Esophagus muscularis mucosa (tissue), 4 donors: ENCODE measurements around the gene SOX14. TPM values are rescaled to one million over a fixed set of nuclear protein-coding genes. Genes with fewer than 3 reads are reported as not detected.
A peak's percentile ranks its signal among the peaks of the same experiment; 100 is the strongest.

Experiments
- DNase-seq: peaks from one replicate; pipeline ENCODE4 v3.0.0-alpha.2; 2017; ENCODE audit errors: extremely low spot score
- H3K27ac ChIP-seq, 4 donors: fragments of 200-600 bp; sonication (generic); replicated peaks in 1 of 4; 1 replicate in 3 of 4; 2 replicates in 1 of 4; pipeline ENCODE4 v1.5.1; 2016 to 2019; ENCODE audit warnings: mild to moderate bottlenecking in 1 of 4
- H3K27me3 ChIP-seq, 4 donors: fragments of 200-600 bp; sonication (generic); one replicate each; pipeline versions ENCODE4 v1.5.1 to v1.6.0; 2016 to 2019
- H3K36me3 ChIP-seq, 4 donors: fragments of 200-600 bp; sonication (generic); one replicate each; pipeline ENCODE4 v1.5.1; 2016 to 2019
- H3K4me1 ChIP-seq, 4 donors: fragments of 200-600 bp; sonication (generic); one replicate each; pipeline ENCODE4 v1.5.1; 2016 to 2019
- H3K4me3 ChIP-seq, 4 donors: fragments of 200-600 bp; sonication (generic); 1 replicate in 2 of 4; 2 replicates in 2 of 4; pipeline ENCODE4 v1.5.1; 2016 to 2019; ENCODE audit warnings: mild to moderate bottlenecking in 4 of 4, moderate library complexity in 1 of 4
- H3K9me3 ChIP-seq, 4 donors: fragments of 200-600 bp; sonication (generic); 1 replicate in 3 of 4; 2 replicates in 1 of 4; pipeline ENCODE4 v1.5.1; 2016 to 2019
- EP300 ChIP-seq: sonication (generic); formaldehyde crosslinking; IDR thresholded peaks from one replicate; pipeline ENCODE4 v1.6.1; 2017; ENCODE audit warnings: antibody characterized with exemption
- POLR2A ChIP-seq: fragments of 450-650 bp; IDR thresholded peaks from one replicate; pipeline ENCODE4 v1.6.1; 2017; ENCODE audit warnings: antibody characterized with exemption, moderate library complexity, mild to moderate bottlenecking, low read depth
- POLR2AphosphoS5 ChIP-seq, 2 donors: sonication (generic); formaldehyde crosslinking; IDR thresholded peaks; one replicate each; pipeline ENCODE4 v1.6.1; 2017; ENCODE audit warnings: antibody characterized with exemption in 2 of 2
- WGBS: methylation state at CpG from one replicate; pipeline ENCODE4 v1.1.5; 2018; 5-methylcytosine and 5-hydroxymethylcytosine counted together
- intact Hi-C: fragments of 100-400 bp; cut with DNase I; formaldehyde crosslinking; loops from one replicate; pipeline ENCODE4 v1.15.1; 2023
- total RNA-seq, 4 donors: library from RNA; depleted of rRNA; stranded (reverse); fragments of >200 nt; gene quantifications; one replicate each; pipeline versions ENCODE4 v1.1.0 to v1.2.1, GENCODE V29; 2016
- TF ChIP-seq, protein P1 (sequence below), 3 experiments: fragments of 200-600 bp in 2 of 3; fragments of 450-650 bp in 1 of 3; sonication (generic) in 2 of 3; IDR thresholded peaks; one replicate each; pipeline ENCODE4 v1.5.1; 2017 to 2019; ENCODE audit warnings: antibody characterized with exemption in 3 of 3, mild to moderate bottlenecking in 2 of 3, moderate library complexity in 1 of 3

SOX14 gene
- total RNA-seq, 4 donors from 2014 or later: not detected

GRCh38 chr3:137771401-137772213, 7.5 kb downstream of the SOX14 start:
- H3K4me1 ChIP-seq: peaks cover 24 to 52% (median 45%) of the 10 kb centered on the region in 4 donors
- peak overlapping the region; percentile 34 to 46 (median 40) for H3K4me3 ChIP-seq
- no peaks in the 10 kb centered on the region for H3K9me3 ChIP-seq
- H3K27me3 ChIP-seq: peaks cover 0 to 90% (median 60%) of the 10 kb centered on the region in 4 donors
- DNase-seq: no peak
- 3% methylated on average over 29 of the region's 53 CpGs for WGBS
- intact Hi-C loops: no loop called here
- H3K36me3 ChIP-seq: no peaks in the 10 kb centered on the region
- H3K27ac ChIP-seq: no peak overlapping the region
- TF ChIP-seq EP300 (no peak), POLR2A (no peak), POLR2AphosphoS5 (IDR thresholded peaks at IDR 0.05) (no peak)
- TF ChIP-seq, protein P1, sequence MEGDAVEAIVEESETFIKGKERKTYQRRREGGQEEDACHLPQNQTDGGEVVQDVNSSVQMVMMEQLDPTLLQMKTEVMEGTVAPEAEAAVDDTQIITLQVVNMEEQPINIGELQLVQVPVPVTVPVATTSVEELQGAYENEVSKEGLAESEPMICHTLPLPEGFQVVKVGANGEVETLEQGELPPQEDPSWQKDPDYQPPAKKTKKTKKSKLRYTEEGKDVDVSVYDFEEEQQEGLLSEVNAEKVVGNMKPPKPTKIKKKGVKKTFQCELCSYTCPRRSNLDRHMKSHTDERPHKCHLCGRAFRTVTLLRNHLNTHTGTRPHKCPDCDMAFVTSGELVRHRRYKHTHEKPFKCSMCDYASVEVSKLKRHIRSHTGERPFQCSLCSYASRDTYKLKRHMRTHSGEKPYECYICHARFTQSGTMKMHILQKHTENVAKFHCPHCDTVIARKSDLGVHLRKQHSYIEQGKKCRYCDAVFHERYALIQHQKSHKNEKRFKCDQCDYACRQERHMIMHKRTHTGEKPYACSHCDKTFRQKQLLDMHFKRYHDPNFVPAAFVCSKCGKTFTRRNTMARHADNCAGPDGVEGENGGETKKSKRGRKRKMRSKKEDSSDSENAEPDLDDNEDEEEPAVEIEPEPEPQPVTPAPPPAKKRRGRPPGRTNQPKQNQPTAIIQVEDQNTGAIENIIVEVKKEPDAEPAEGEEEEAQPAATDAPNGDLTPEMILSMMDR (IDR thresholded peaks at IDR 0.05): no peak

GRCh38 chr3:137772214-137772955, 8.3 kb downstream of the SOX14 start:
- TF ChIP-seq POLR2AphosphoS5 (IDR thresholded peaks at IDR 0.05) (no peak), POLR2A (no peak), EP300 (no peak)
- TF ChIP-seq, protein P1 (IDR thresholded peaks at IDR 0.05): no peak
- 14% methylated on average over 7 of the region's 7 CpGs for whole genome bisulfite sequencing
- H3K4me1 ChIP-seq: peaks cover 24 to 47% (median 45%) of the 10 kb centered on the region in 4 donors
- DNase-seq: no peak
- peak overlapping the region in 2 of 4 donors; percentile 41 to 46 for H3K4me3 ChIP-seq
- H3K36me3 ChIP-seq: no peaks in the 10 kb centered on the region
- intact Hi-C loops: no loop called here
- no peak overlapping the region for H3K27ac ChIP-seq
- H3K27me3 ChIP-seq: peaks cover 0 to 83% (median 55%) of the 10 kb centered on the region in 4 donors
- H3K9me3 ChIP-seq: no peaks in the 10 kb centered on the region

DNA sequence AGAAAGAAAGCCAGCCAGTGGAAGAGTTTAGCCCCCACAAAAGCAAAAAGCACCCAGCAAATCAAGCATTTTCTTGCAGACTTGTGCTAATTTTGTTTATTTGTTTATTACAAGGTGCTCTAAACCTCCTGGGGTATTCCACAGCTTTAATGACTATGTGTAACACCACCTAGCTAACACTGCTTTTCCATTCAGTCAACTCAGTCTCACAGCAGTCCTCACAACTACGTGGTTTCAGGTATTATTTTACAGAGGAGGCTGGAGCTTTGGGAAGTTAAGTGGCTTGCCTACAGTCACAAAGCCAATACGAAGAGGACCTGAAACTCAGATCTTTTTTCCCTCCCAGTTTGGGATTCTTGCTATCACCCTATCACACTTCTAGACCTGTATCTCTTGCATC, 14.8 kb downstream of the SOX14 start:
- Histone ChIP-seq H3K4me3 (no peak overlapping the region), H3K27me3 (peaks cover 0 to 19% (median 0%) of the 10 kb centered on the region in 4 donors), H3K36me3 (no peaks in the 10 kb centered on the region), H3K9me3 (no peaks in the 10 kb centered on the region), H3K4me1 (no peaks in the 10 kb centered on the region), H3K27ac (no peak overlapping the region)
- WGBS: 15% methylated on average over 2 of the region's 2 CpGs
- no peak for DNase-seq
- TF ChIP-seq POLR2A: no peak
- no peak for TF ChIP-seq EP300
- TF ChIP-seq, protein P1 (IDR thresholded peaks at IDR 0.05): no peak
- no peak for TF ChIP-seq POLR2AphosphoS5 (IDR thresholded peaks at IDR 0.05)
- intact Hi-C loops: no loop called here

- intact Hi-C loops: no loop called here
- Histone ChIP-seq H3K27ac (no peak overlapping the region), H3K4me1 (no peaks in the 10 kb centered on the region), H3K9me3 (no peaks in the 10 kb centered on the region), H3K36me3 (no peaks in the 10 kb centered on the region), H3K27me3 (peaks cover 0 to 7% (median 0%) of the 10 kb centered on the region in 4 donors), H3K4me3 (no peak overlapping the region)
- TF ChIP-seq, protein P1 (IDR thresholded peaks at IDR 0.05): no peak
- TF ChIP-seq POLR2AphosphoS5 (IDR thresholded peaks at IDR 0.05): no peak
- no peak for TF ChIP-seq POLR2A
- no peak for TF ChIP-seq EP300
- no peak for DNase-seq
- 86% methylated on average over 6 of the region's 6 CpGs for WGBS
Observed at GRCh38 chr3:137787529-137787928, 23.4 kb downstream of the SOX14 start.
